HepG2 (cell line): Measurements from ENCODE around the gene FMNL1. TPM values are rescaled to one million over a fixed set of nuclear protein-coding genes. Genes with fewer than 3 reads are reported as not detected.

Experiments
- ETV6 ChIP-seq: sonication (generic); formaldehyde crosslinking; conservative IDR thresholded peaks from 2 replicates; pipeline ENCODE4 v1.4.0; 2020; ENCODE audit warnings: missing genetic modification reagents
- FOXC1 ChIP-seq: sonication (generic); formaldehyde crosslinking; IDR thresholded peaks from 2 replicates; pipeline ENCODE4 v1.8.0; 2022; ENCODE audit warnings: mild to moderate bottlenecking, missing genetic modification reagents, borderline replicate concordance
- HOXA3 ChIP-seq: sonication (generic); formaldehyde crosslinking; IDR thresholded peaks from 2 replicates; pipeline ENCODE4 v1.5.0; 2020; ENCODE audit warnings: missing genetic modification reagents
- KDM2A ChIP-seq: sonication (generic); formaldehyde crosslinking; IDR thresholded peaks from 2 replicates; pipeline ENCODE4 v1.4.0; 2020; ENCODE audit warnings: low read depth, missing genetic modification reagents, borderline replicate concordance
- KDM4B ChIP-seq: sonication (generic); formaldehyde crosslinking; IDR thresholded peaks from 2 replicates; pipeline ENCODE4 v1.4.0; 2020; ENCODE audit warnings: missing genetic modification reagents
- POLR2AphosphoS2 ChIP-seq: IDR thresholded peaks from 2 replicates; pipeline ENCODE4 v1.6.1; 2011; ENCODE audit warnings: low read depth, low read length, improper control_type of control experiment
- RAD21 ChIP-seq: fragments of 450-650 bp; formaldehyde crosslinking; IDR thresholded peaks from 2 replicates; pipeline ENCODE4 v1.5.0; 2020; ENCODE audit warnings: mild to moderate bottlenecking
- RAD51 ChIP-seq: fragments of 450-650 bp; IDR thresholded peaks from 2 replicates; pipeline ENCODE4 v1.6.1; 2016; ENCODE audit warnings: borderline replicate concordance
- STAT5B ChIP-seq: sonication (generic); formaldehyde crosslinking; IDR thresholded peaks from 2 replicates; pipeline ENCODE4 v1.4.0; 2020; ENCODE audit warnings: missing genetic modification reagents
- TCF7L2 ChIP-seq: IDR thresholded peaks from 2 replicates; pipeline ENCODE4 v1.6.1; 2011; ENCODE audit warnings: mild to moderate bottlenecking, low read depth, low read length, moderate library complexity
- TSC22D2 ChIP-seq: sonication (generic); formaldehyde crosslinking; IDR thresholded peaks from 2 replicates; pipeline ENCODE4 v1.5.1; 2020; ENCODE audit warnings: missing genetic modification reagents, mild to moderate bottlenecking, borderline replicate concordance
- ZBTB7A ChIP-seq: sonication (generic); formaldehyde crosslinking; IDR thresholded peaks from 2 replicates; pipeline ENCODE4 v1.8.0; 2022; ENCODE audit warnings: mild to moderate bottlenecking, missing genetic modification reagents
- ZFX ChIP-seq: sonication (generic); formaldehyde crosslinking; IDR thresholded peaks from 2 replicates; pipeline ENCODE4 v1.4.0; 2020; ENCODE audit warnings: mild to moderate bottlenecking, low read depth, missing genetic modification reagents, moderate library complexity
- ZNF224 ChIP-seq: sonication (generic); formaldehyde crosslinking; IDR thresholded peaks from 2 replicates; pipeline ENCODE4 v1.5.0; 2020; ENCODE audit warnings: mild to moderate bottlenecking, missing genetic modification reagents
- ZNF451 ChIP-seq: sonication (generic); formaldehyde crosslinking; IDR thresholded peaks from 2 replicates; pipeline ENCODE4 v1.5.0; 2020; ENCODE audit warnings: mild to moderate bottlenecking, missing genetic modification reagents
- ZNF543 ChIP-seq: sonication (generic); formaldehyde crosslinking; IDR thresholded peaks from 2 replicates; pipeline ENCODE4 v1.4.0; 2020; ENCODE audit warnings: mild to moderate bottlenecking, missing genetic modification reagents
- ZNF747 ChIP-seq: sonication (generic); formaldehyde crosslinking; IDR thresholded peaks from 2 replicates; pipeline ENCODE4 v1.8.1; 2023; ENCODE audit warnings: missing genetic modification reagents, mild to moderate bottlenecking, borderline replicate concordance
- ZNF781 ChIP-seq: sonication (generic); formaldehyde crosslinking; IDR thresholded peaks from 2 replicates; pipeline ENCODE4 v1.5.1; 2020; ENCODE audit warnings: borderline replicate concordance, mild to moderate bottlenecking, missing genetic modification reagents; ENCODE audit errors: not compliant biosample characterization
- polyA plus RNA-seq, 8 experiments: library from polyadenylated mRNA; depleted of rRNA in 3 of 8; stranded (reverse) in 7 of 8; unstranded in 1 of 8; fragments of >200 nt; fragmentation: Illumina TruSeq in 4 of 8; extraction: Trizol in 4 of 8; gene quantifications; 2 replicates each; pipeline versions ENCODE4 v1.2.1 to v1.2.3, GENCODE V29; 2011 to 2016; ENCODE audit warnings: low read depth in 4 of 8, missing spikeins in 1 of 8, mixed read lengths in 1 of 8; ENCODE audit not compliant: insufficient read depth in 1 of 8
- total RNA-seq, 5 experiments: library from RNA; depleted of rRNA; stranded (reverse); fragments of >200 nt; fragmentation: Illumina TruSeq; extraction: Trizol; gene quantifications; 2 replicates each; pipeline ENCODE4 v1.2.3, GENCODE V29; 2016; ENCODE audit warnings: low read depth in 1 of 5
- TF ChIP-seq, protein P1 (sequence below): sonication (generic); formaldehyde crosslinking; IDR thresholded peaks from 2 replicates; pipeline ENCODE4 v1.8.0; 2022; ENCODE audit warnings: mild to moderate bottlenecking, missing genetic modification reagents, moderate library complexity
- TF ChIP-seq, protein P2 (sequence below): IDR thresholded peaks from 2 replicates; pipeline ENCODE4 v1.6.1; 2016; ENCODE audit warnings: missing genetic modification reagents, missing compliant biosample characterization
- TF ChIP-seq, protein P3 (sequence below): sonication (generic); formaldehyde crosslinking; IDR thresholded peaks from 2 replicates; pipeline ENCODE4 v1.4.0; 2020; ENCODE audit warnings: missing genetic modification reagents
- TF ChIP-seq, protein P4 (sequence below): sonication (generic); formaldehyde crosslinking; conservative IDR thresholded peaks from 2 replicates; pipeline ENCODE4 v1.4.0; 2020; ENCODE audit warnings: mild to moderate bottlenecking, missing genetic modification reagents, moderate library complexity

FMNL1 gene
- total and polyA plus RNA-seq, 2 of the 13 experiments (the other 11 are each of a cell fraction or from before 2014, with no cell fraction given) = 0.53 to 0.70 TPM

DNA sequence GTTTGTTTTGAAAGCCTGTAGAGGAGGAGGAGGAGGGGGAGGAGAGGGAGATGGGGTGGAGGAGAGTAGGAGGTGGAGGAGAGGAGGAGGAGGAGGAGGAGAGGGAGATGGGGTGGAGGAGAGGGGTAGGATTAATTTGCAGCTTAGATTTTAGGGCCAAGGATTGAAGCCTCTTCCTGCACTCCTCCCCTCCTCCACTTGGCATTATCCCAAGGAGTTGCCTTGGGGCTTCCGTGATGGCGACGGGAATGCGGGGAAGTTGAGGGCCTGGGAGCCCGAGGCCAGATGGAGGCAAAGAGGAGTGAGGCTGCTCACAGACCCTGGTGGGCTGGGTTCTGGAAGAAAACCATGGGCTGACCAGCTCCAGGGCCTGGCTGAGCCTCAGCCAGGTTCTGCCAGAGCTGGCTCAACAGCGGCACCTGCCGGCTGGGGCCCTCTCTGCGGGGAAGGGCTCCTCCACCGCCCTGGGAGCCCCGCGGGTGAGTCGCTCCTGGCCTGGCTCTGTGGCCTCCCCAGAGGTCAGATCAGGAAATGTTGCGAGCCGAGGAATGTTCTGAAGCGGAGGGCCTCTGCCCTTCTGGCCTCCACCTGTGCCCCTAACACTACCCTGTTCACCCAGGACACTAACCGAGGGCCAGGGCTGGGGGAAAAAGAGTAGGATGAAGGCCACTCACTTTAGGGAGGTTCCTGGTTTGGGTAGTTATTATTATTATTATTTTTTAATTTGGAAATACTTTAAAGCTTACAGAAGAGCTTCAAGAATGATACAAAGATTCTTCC, 23.9 kb upstream of the FMNL1 start (continued):
- peak; percentile 76; the same call in 1 of the 2 replicates for TF ChIP-seq ZBTB7A
- TF ChIP-seq, protein P1, sequence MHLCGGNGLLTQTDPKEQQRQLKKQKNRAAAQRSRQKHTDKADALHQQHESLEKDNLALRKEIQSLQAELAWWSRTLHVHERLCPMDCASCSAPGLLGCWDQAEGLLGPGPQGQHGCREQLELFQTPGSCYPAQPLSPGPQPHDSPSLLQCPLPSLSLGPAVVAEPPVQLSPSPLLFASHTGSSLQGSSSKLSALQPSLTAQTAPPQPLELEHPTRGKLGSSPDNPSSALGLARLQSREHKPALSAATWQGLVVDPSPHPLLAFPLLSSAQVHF (CRISPR knock-in tag) = no peak
- TF ChIP-seq TSC22D2 (CRISPR knock-in tag) = peak; percentile 68; the same call in 1 of the 2 replicates
- peak; percentile 78; the same call in 1 of the 2 replicates for TF ChIP-seq ZNF451 (CRISPR knock-in tag)
- TF ChIP-seq ZNF747 (CRISPR knock-in tag) = peak; percentile 97; the same call in 1 of the 2 replicates
- no peak for TF ChIP-seq TCF7L2
- TF ChIP-seq ZNF224 (CRISPR knock-in tag) = peak; percentile 56; the same call in 1 of the 2 replicates
- peak; percentile 100 for TF ChIP-seq RAD21
- TF ChIP-seq POLR2AphosphoS2 = no peak
- TF ChIP-seq, protein P2, sequence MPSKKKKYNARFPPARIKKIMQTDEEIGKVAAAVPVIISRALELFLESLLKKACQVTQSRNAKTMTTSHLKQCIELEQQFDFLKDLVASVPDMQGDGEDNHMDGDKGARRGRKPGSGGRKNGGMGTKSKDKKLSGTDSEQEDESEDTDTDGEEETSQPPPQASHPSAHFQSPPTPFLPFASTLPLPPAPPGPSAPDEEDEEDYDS = peak; percentile 44; the same call in 1 of the 2 replicates
- peak; percentile 53; the same call in 1 of the 2 replicates for TF ChIP-seq ETV6 (CRISPR knock-in tag)
- peak; percentile 77 for TF ChIP-seq HOXA3 (CRISPR knock-in tag)
- TF ChIP-seq FOXC1 (CRISPR knock-in tag) = peak; percentile 22; the same call in 1 of the 2 replicates
- peak; percentile 90 for TF ChIP-seq KDM2A
- peak; percentile 89 for TF ChIP-seq KDM4B
- TF ChIP-seq, protein P3, sequence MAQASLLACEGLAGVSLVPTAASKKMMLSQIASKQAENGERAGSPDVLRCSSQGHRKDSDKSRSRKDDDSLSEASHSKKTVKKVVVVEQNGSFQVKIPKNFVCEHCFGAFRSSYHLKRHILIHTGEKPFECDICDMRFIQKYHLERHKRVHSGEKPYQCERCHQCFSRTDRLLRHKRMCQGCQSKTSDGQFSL = peak; percentile 87
- 0 out of 2 replicates have a peak, but pooled peaks have one; percentile 23 for TF ChIP-seq STAT5B (CRISPR knock-in tag)
- TF ChIP-seq ZNF781 = peak; percentile 42
- TF ChIP-seq, protein P4, sequence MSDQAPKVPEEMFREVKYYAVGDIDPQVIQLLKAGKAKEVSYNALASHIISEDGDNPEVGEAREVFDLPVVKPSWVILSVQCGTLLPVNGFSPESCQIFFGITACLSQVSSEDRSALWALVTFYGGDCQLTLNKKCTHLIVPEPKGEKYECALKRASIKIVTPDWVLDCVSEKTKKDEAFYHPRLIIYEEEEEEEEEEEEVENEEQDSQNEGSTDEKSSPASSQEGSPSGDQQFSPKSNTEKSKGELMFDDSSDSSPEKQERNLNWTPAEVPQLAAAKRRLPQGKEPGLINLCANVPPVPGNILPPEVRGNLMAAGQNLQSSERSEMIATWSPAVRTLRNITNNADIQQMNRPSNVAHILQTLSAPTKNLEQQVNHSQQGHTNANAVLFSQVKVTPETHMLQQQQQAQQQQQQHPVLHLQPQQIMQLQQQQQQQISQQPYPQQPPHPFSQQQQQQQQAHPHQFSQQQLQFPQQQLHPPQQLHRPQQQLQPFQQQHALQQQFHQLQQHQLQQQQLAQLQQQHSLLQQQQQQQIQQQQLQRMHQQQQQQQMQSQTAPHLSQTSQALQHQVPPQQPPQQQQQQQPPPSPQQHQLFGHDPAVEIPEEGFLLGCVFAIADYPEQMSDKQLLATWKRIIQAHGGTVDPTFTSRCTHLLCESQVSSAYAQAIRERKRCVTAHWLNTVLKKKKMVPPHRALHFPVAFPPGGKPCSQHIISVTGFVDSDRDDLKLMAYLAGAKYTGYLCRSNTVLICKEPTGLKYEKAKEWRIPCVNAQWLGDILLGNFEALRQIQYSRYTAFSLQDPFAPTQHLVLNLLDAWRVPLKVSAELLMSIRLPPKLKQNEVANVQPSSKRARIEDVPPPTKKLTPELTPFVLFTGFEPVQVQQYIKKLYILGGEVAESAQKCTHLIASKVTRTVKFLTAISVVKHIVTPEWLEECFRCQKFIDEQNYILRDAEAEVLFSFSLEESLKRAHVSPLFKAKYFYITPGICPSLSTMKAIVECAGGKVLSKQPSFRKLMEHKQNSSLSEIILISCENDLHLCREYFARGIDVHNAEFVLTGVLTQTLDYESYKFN (CRISPR knock-in tag) = peak; percentile 82
- TF ChIP-seq ZFX (CRISPR knock-in tag) = peak; percentile 91
- no peak for TF ChIP-seq RAD51
- TF ChIP-seq ZNF543 (CRISPR knock-in tag) = peak; percentile 98
